ENCODE data around the gene SLC23A1. TPM values are rescaled to one million over a fixed set of nuclear protein-coding genes. Genes with fewer than 3 reads are reported as not detected.

SLC23A1 gene
- total and polyA plus RNA-seq, 2 of the 13 experiments (the other 11 are each of a cell fraction or from before 2014, with no cell fraction given) = 6.0 to 6.6 TPM

DNA sequence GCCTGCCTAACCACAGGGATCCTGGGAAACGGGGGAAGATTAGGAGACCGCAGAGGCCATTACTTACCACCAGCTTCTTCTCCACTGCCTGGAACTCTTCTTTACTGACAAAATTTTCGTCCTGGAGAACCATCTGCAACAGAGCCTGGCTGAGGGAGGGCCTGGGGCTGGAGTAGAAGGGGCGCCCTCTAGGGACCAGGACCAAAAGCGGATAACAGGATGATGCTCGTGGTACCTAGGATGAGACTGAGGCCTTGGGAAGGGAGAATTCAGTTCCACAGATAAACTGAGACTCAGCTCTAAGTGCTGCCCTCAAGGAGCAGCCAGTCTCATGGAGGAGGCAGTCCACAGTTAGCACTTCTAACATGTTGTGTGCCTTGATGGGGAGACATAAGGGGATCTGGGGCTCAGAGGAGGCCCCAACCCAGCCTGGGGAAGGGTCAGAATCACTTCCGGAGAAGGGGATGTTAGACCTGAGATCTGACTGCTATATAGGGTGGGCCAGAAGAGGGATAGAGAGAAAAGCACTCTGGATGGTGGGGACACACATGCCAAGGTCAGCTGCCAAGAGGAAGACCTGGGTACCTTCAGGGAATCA, 19.6 kb upstream of the SLC23A1 start (continued):
- TF ChIP-seq ZBTB38 (CRISPR knock-in tag; IDR thresholded peaks at IDR 0.05) (0 out of 2 replicates have a peak, but pooled peaks have one; percentile 46), TOE1 (CRISPR knock-in tag; IDR thresholded peaks at IDR 0.05) (no peak), RAD51 (IDR thresholded peaks at IDR 0.05; ENCODE audit: borderline replicate concordance) (no peak), SMARCE1 (IDR thresholded peaks at IDR 0.05; ENCODE audit: borderline replicate concordance) (no peak), EZH2 (conservative IDR thresholded peaks at IDR 0.05; ENCODE audit: low read depth, low read length) (no peak), ZMYM2 (CRISPR knock-in tag; IDR thresholded peaks at IDR 0.05) (no peak), ZFP82 (CRISPR knock-in tag; IDR thresholded peaks at IDR 0.05; ENCODE audit: borderline replicate concordance) (no peak), ATF7-NPFF (CRISPR knock-in tag; IDR thresholded peaks at IDR 0.05; ENCODE audit: low read depth) (no peak), HOXA5 (CRISPR knock-in tag; IDR thresholded peaks at IDR 0.05) (no peak), ZNF777 (CRISPR knock-in tag; IDR thresholded peaks at IDR 0.05) (no peak), TBX2 (CRISPR knock-in tag; IDR thresholded peaks at IDR 0.05; ENCODE audit: borderline replicate concordance) (0 out of 2 replicates have a peak, but pooled peaks have one; percentile 12), CBFB (CRISPR knock-in tag; IDR thresholded peaks at IDR 0.05) (0 out of 2 replicates have a peak, but pooled peaks have one; percentile 36), ELF4 (CRISPR knock-in tag; IDR thresholded peaks at IDR 0.05; ENCODE audit: borderline replicate concordance) (0 out of 2 replicates have a peak, but pooled peaks have one; percentile 8), ZNF629 (CRISPR knock-in tag; conservative IDR thresholded peaks at IDR 0.05) (no peak), ELK4 (CRISPR knock-in tag; IDR thresholded peaks at IDR 0.05; ENCODE audit: borderline replicate concordance) (no peak)
- TF ChIP-seq, protein P1, sequence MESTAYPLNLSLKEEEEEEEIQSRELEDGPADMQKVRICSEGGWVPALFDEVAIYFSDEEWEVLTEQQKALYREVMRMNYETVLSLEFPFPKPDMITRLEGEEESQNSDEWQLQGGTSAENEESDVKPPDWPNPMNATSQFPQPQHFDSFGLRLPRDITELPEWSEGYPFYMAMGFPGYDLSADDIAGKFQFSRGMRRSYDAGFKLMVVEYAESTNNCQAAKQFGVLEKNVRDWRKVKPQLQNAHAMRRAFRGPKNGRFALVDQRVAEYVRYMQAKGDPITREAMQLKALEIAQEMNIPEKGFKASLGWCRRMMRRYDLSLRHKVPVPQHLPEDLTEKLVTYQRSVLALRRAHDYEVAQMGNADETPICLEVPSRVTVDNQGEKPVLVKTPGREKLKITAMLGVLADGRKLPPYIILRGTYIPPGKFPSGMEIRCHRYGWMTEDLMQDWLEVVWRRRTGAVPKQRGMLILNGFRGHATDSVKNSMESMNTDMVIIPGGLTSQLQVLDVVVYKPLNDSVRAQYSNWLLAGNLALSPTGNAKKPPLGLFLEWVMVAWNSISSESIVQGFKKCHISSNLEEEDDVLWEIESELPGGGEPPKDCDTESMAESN (CRISPR knock-in tag; conservative IDR thresholded peaks at IDR 0.05) = 0 out of 2 replicates have a peak, but pooled peaks have one; percentile 53
- TF ChIP-seq, protein P2, sequence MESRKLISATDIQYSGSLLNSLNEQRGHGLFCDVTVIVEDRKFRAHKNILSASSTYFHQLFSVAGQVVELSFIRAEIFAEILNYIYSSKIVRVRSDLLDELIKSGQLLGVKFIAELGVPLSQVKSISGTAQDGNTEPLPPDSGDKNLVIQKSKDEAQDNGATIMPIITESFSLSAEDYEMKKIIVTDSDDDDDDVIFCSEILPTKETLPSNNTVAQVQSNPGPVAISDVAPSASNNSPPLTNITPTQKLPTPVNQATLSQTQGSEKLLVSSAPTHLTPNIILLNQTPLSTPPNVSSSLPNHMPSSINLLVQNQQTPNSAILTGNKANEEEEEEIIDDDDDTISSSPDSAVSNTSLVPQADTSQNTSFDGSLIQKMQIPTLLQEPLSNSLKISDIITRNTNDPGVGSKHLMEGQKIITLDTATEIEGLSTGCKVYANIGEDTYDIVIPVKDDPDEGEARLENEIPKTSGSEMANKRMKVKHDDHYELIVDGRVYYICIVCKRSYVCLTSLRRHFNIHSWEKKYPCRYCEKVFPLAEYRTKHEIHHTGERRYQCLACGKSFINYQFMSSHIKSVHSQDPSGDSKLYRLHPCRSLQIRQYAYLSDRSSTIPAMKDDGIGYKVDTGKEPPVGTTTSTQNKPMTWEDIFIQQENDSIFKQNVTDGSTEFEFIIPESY (CRISPR knock-in tag; IDR thresholded peaks at IDR 0.05) = peak; percentile 98
- TF ChIP-seq, protein P3, sequence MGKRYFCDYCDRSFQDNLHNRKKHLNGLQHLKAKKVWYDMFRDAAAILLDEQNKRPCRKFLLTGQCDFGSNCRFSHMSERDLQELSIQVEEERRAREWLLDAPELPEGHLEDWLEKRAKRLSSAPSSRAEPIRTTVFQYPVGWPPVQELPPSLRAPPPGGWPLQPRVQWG (CRISPR knock-in tag; IDR thresholded peaks at IDR 0.05; ENCODE audit: borderline replicate concordance, low read depth) = no peak
- TF ChIP-seq, protein P4, sequence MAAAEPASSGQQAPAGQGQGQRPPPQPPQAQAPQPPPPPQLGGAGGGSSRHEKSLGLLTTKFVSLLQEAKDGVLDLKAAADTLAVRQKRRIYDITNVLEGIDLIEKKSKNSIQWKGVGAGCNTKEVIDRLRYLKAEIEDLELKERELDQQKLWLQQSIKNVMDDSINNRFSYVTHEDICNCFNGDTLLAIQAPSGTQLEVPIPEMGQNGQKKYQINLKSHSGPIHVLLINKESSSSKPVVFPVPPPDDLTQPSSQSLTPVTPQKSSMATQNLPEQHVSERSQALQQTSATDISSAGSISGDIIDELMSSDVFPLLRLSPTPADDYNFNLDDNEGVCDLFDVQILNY (CRISPR knock-in tag; conservative IDR thresholded peaks at IDR 0.05) = no peak
- TF ChIP-seq, protein P5, sequence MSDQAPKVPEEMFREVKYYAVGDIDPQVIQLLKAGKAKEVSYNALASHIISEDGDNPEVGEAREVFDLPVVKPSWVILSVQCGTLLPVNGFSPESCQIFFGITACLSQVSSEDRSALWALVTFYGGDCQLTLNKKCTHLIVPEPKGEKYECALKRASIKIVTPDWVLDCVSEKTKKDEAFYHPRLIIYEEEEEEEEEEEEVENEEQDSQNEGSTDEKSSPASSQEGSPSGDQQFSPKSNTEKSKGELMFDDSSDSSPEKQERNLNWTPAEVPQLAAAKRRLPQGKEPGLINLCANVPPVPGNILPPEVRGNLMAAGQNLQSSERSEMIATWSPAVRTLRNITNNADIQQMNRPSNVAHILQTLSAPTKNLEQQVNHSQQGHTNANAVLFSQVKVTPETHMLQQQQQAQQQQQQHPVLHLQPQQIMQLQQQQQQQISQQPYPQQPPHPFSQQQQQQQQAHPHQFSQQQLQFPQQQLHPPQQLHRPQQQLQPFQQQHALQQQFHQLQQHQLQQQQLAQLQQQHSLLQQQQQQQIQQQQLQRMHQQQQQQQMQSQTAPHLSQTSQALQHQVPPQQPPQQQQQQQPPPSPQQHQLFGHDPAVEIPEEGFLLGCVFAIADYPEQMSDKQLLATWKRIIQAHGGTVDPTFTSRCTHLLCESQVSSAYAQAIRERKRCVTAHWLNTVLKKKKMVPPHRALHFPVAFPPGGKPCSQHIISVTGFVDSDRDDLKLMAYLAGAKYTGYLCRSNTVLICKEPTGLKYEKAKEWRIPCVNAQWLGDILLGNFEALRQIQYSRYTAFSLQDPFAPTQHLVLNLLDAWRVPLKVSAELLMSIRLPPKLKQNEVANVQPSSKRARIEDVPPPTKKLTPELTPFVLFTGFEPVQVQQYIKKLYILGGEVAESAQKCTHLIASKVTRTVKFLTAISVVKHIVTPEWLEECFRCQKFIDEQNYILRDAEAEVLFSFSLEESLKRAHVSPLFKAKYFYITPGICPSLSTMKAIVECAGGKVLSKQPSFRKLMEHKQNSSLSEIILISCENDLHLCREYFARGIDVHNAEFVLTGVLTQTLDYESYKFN (CRISPR knock-in tag; conservative IDR thresholded peaks at IDR 0.05) = no peak

Data from HepG2 (cell line).